22Rv1 (cell line): ENCODE data around the gene TMEM179B.

Experiments used
- ZFX ChIP-seq: fragments of 450-650 bp; IDR thresholded peaks from 2 replicates; pipeline ENCODE4 v1.6.1; 2017; ENCODE audit warnings: antibody characterized with exemption, borderline replicate concordance
- TF ChIP-seq, protein P1 (sequence below): fragments of 450-650 bp; IDR thresholded peaks from 2 replicates; pipeline ENCODE4 v1.5.1; 2017; ENCODE audit warnings: mild to moderate bottlenecking

DNA sequence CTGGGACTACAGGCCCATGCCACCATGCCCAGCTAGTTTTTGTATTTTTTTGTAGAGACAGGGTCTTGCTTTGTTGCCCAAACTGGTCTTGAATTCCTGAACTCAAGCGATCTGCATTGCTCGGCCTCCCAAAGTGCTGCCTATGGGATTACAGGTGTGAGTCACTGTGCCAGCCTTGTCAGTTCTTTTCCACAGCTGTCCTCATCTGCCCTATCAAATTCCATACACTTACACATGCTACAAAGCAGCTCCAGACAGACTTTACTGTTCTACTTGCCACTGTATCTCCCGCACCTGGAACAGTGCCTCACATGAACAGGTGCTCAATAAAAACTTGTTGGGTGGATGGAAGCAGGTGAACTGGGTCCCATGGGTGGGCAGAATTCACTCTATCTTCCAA lies 36.5 kb downstream of the TMEM179B start:
- TF ChIP-seq, protein P1, sequence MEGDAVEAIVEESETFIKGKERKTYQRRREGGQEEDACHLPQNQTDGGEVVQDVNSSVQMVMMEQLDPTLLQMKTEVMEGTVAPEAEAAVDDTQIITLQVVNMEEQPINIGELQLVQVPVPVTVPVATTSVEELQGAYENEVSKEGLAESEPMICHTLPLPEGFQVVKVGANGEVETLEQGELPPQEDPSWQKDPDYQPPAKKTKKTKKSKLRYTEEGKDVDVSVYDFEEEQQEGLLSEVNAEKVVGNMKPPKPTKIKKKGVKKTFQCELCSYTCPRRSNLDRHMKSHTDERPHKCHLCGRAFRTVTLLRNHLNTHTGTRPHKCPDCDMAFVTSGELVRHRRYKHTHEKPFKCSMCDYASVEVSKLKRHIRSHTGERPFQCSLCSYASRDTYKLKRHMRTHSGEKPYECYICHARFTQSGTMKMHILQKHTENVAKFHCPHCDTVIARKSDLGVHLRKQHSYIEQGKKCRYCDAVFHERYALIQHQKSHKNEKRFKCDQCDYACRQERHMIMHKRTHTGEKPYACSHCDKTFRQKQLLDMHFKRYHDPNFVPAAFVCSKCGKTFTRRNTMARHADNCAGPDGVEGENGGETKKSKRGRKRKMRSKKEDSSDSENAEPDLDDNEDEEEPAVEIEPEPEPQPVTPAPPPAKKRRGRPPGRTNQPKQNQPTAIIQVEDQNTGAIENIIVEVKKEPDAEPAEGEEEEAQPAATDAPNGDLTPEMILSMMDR: no peak
- no peak for TF ChIP-seq ZFX
